Gastrocnemius medialis (tissue), 4 donors: ENCODE results near the gene FGF14.

ENCODE experiments used
- POLR2A ChIP-seq, 2 donors: fragments of 450-650 bp; IDR thresholded peaks; one replicate each; pipeline ENCODE4 v1.6.1; 2017; ENCODE audit warnings: antibody characterized with exemption in 2 of 2, mild to moderate bottlenecking in 2 of 2, moderate library complexity in 2 of 2
- TF ChIP-seq, protein P1 (sequence below), 5 experiments: fragments of 450-650 bp in 3 of 5; fragments of 200-600 bp in 2 of 5; sonication (generic) in 2 of 5; IDR thresholded peaks in 4 of 5; conservative IDR thresholded peaks in 1 of 5; 1 replicate in 4 of 5; 2 replicates in 1 of 5; pipeline ENCODE4 v1.5.1; 2016 to 2019; ENCODE audit warnings: antibody characterized with exemption in 5 of 5, mild to moderate bottlenecking in 3 of 5, moderate library complexity in 3 of 5

DNA sequence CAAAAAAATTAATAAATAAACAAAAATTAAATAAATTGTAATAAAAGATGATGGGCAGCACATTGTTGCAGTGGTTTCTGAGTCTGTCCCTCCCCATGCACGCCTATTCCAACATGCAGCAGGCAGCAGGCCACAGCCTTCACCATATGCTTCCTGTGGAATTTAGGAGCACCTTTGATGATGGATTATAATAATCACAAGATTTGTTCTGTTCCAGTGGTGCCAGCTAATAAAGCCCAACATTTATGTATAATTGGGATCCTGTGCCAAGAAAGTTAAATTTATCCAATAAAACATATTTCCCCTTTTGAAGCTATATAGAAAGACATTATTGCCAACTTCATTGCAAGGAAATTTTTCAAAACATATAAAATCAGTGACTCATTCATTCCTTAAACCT, 328.6 kb downstream of the FGF14 start:
- TF ChIP-seq, protein P1, sequence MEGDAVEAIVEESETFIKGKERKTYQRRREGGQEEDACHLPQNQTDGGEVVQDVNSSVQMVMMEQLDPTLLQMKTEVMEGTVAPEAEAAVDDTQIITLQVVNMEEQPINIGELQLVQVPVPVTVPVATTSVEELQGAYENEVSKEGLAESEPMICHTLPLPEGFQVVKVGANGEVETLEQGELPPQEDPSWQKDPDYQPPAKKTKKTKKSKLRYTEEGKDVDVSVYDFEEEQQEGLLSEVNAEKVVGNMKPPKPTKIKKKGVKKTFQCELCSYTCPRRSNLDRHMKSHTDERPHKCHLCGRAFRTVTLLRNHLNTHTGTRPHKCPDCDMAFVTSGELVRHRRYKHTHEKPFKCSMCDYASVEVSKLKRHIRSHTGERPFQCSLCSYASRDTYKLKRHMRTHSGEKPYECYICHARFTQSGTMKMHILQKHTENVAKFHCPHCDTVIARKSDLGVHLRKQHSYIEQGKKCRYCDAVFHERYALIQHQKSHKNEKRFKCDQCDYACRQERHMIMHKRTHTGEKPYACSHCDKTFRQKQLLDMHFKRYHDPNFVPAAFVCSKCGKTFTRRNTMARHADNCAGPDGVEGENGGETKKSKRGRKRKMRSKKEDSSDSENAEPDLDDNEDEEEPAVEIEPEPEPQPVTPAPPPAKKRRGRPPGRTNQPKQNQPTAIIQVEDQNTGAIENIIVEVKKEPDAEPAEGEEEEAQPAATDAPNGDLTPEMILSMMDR (IDR thresholded peaks at IDR 0.05 in 4 of 5, conservative IDR thresholded peaks at IDR 0.05 in 1 of 5), result no peak
- no peak for TF ChIP-seq POLR2A (IDR thresholded peaks at IDR 0.05)
